Prostate gland (tissue), 2 donors: ENCODE data around the gene GYS1. TPM values are rescaled to one million over a fixed set of nuclear protein-coding genes. Genes with fewer than 3 reads are reported as not detected.

Source experiments
- DNase-seq: peaks from one replicate; pipeline ENCODE4 v3.0.0-alpha.2; 2019; ENCODE audit warnings: low spot score
- H3K27ac ChIP-seq, 2 donors: fragments of 200-600 bp; sonication (generic); 2 replicates each; pipeline ENCODE4 v1.5.1; 2017 to 2019
- H3K27me3 ChIP-seq: fragments of 200-600 bp; sonication (generic); replicated peaks from 2 replicates; pipeline ENCODE4 v1.5.1; 2019; ENCODE audit not compliant: insufficient read depth
- H3K36me3 ChIP-seq, 2 donors: fragments of 200-600 bp; sonication (generic); 1 replicate in 1 of 2; 2 replicates in 1 of 2; pipeline versions ENCODE4 v1.5.1 to v1.8.1; 2017 to 2019
- H3K4me1 ChIP-seq: fragments of 200-600 bp; sonication (generic); replicated peaks from 2 replicates; pipeline ENCODE4 v1.5.1; 2019
- H3K4me3 ChIP-seq, 2 donors: fragments of 200-600 bp; sonication (generic); 2 replicates each; pipeline ENCODE4 v1.5.1; 2017 to 2019
- H3K9me3 ChIP-seq: fragments of 200-600 bp; sonication (generic); 2 replicates; pipeline ENCODE4 v1.5.1; 2017
- POLR2A ChIP-seq: fragments of 450-650 bp; IDR thresholded peaks from one replicate; pipeline ENCODE4 v1.6.1; 2016; ENCODE audit warnings: antibody characterized with exemption, mild to moderate bottlenecking
- POLR2AphosphoS5 ChIP-seq: sonication (generic); formaldehyde crosslinking; IDR thresholded peaks from one replicate; pipeline ENCODE4 v1.6.1; 2017; ENCODE audit warnings: antibody characterized with exemption
- WGBS: methylation state at CpG from one replicate; pipeline ENCODE4 v1.1.5; 2018; 5-methylcytosine and 5-hydroxymethylcytosine counted together
- intact Hi-C: fragments of 100-400 bp; cut with DNase I; formaldehyde crosslinking; loops from one replicate; pipeline ENCODE4 v1.14.2; 2022
- total RNA-seq, 2 donors: library from RNA; depleted of rRNA; stranded (reverse); fragments of >200 nt; gene quantifications; one replicate each; pipeline ENCODE4 v1.1.0, GENCODE V29; 2016
- TF ChIP-seq, protein P1 (sequence below), 4 experiments: fragments of 200-600 bp in 2 of 4; fragments of 450-650 bp in 2 of 4; sonication (generic) in 2 of 4; IDR thresholded peaks; 1 replicate in 3 of 4; 2 replicates in 1 of 4; pipeline ENCODE4 v1.5.1; 2016 to 2019; ENCODE audit warnings: antibody characterized with exemption in 4 of 4, mild to moderate bottlenecking in 2 of 4, moderate library complexity in 2 of 4

Gene GYS1
- total RNA-seq, 2 donors from 2014 or later = 47.3 to 52.0 TPM

DNA sequence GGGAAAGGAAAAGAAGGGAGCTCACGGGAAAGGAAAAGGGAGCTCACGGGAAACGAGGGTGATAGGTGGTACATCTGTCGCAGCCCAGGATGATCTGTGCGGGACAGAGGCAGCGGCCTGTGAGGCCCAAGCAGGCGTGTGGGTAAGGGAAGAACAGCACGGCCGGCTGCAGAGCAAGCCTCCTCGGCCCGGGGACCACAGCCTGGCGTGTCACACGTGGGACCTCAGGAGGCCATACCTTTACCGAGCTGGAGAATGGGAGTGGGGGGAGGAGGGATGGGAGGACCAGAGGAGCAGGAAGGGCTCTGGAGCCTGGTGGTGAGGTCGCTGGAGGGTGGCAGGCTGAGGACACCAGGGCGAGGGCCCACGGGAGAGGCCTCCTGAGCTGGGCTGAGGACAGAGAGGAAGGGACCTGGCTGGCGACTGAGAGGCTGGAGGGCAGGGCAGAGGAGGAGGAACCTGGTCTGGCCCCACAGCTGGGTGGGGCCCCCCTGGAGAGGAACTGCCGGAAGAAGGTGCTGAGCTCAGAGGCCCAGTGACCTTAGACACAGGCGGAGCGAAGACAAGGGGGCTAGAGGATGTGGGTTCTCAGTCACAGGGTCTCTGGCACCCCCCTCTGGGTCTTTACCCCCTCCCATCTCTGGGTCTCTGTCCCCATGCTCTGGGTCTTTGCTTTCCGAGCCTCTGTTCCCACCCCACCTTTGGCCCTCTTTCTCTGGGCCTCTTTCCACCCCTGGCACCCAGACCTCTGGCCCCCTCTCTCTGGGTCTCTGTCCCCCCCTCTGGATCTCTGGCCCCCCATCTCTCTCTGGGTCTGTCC, 30.9 kb downstream of the GYS1 start:
- Histone ChIP-seq H3K27ac (peak overlapping the region; percentile 22 to 44), H3K27me3 (no peaks in the 10 kb centered on the region), H3K9me3 (no peaks in the 10 kb centered on the region), H3K4me3 (no peak overlapping the region), H3K4me1 (peaks cover 7% of the 10 kb centered on the region), H3K36me3 (no peaks in the 10 kb centered on the region)
- WGBS = 69% methylated on average over 22 of the region's 22 CpGs
- TF ChIP-seq, protein P1, sequence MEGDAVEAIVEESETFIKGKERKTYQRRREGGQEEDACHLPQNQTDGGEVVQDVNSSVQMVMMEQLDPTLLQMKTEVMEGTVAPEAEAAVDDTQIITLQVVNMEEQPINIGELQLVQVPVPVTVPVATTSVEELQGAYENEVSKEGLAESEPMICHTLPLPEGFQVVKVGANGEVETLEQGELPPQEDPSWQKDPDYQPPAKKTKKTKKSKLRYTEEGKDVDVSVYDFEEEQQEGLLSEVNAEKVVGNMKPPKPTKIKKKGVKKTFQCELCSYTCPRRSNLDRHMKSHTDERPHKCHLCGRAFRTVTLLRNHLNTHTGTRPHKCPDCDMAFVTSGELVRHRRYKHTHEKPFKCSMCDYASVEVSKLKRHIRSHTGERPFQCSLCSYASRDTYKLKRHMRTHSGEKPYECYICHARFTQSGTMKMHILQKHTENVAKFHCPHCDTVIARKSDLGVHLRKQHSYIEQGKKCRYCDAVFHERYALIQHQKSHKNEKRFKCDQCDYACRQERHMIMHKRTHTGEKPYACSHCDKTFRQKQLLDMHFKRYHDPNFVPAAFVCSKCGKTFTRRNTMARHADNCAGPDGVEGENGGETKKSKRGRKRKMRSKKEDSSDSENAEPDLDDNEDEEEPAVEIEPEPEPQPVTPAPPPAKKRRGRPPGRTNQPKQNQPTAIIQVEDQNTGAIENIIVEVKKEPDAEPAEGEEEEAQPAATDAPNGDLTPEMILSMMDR (IDR thresholded peaks at IDR 0.05) = no peak
- TF ChIP-seq POLR2AphosphoS5 (no peak), POLR2A (peak; percentile 74)
- DNase-seq = peak; percentile 46
- intact Hi-C loops = loop anchor here (10.0 kb wide), 1 partner anchor 317 kb away; the partner anchor contains the start of gene CA11

- no peak for DNase-seq
- Histone ChIP-seq H3K4me3 (no peak overlapping the region), H3K27me3 (no peaks in the 10 kb centered on the region), H3K27ac (peak overlapping the region in 1 of 2 donors; percentile 44), H3K4me1 (peaks cover 5% of the 10 kb centered on the region), H3K9me3 (no peaks in the 10 kb centered on the region), H3K36me3 (no peaks in the 10 kb centered on the region)
- no peak for TF ChIP-seq POLR2AphosphoS5
- no peak for TF ChIP-seq POLR2A
- TF ChIP-seq, protein P1 (IDR thresholded peaks at IDR 0.05) = no peak
- 81% methylated on average over 12 of the region's 12 CpGs for WGBS
- intact Hi-C loops = loop anchor here (10.0 kb wide), 1 partner anchor 317 kb away; the partner anchor contains the start of gene CA11
Measured at GRCh38 chr19:48961673-48962028, 31.5 kb downstream of the GYS1 start.

DNA sequence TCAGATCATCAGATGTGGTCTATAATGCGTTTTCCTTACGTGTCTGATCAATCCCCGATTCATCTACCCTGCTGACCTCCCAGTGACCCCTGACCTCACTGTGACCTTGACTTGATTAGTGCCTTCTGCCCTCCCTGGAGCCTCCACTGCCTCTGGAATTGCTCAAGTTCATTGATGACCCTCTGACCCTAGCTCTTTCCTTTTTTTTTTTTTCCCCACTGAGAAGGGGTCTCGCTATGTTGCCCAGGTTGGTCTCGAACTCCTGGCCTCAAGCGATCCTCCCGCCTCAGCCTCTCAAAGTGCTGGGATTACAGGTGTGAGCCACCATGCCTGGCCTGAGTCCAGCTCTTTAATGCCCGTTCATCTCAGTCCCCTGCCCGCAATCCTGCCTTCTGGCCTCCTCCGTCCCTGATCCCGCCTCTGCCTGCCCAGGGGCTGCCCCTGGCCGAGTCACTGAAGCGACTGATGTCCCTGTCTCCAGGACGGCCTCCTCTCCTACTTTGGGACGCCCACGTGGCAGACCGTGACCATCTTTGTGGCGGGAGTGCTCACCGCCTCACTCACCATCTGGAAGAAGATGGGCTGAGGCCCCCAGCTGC, 32.0 kb downstream of the GYS1 start:
- H3K4me1 ChIP-seq = no peaks in the 10 kb centered on the region
- no peaks in the 10 kb centered on the region for H3K27me3 ChIP-seq
- no peaks in the 10 kb centered on the region for H3K9me3 ChIP-seq
- TF ChIP-seq POLR2AphosphoS5 = no peak
- TF ChIP-seq, protein P1 (IDR thresholded peaks at IDR 0.05) = no peak
- WGBS = 90% methylated on average over 19 of the region's 19 CpGs
- no peak for DNase-seq
- intact Hi-C loops = loop anchor here (10.0 kb wide), 1 partner anchor 316 kb away; the partner anchor contains the start of gene CA11
- H3K27ac ChIP-seq = no peak overlapping the region
- H3K4me3 ChIP-seq = no peak overlapping the region
- H3K36me3 ChIP-seq = no peaks in the 10 kb centered on the region

- Histone ChIP-seq H3K4me3 (no peak overlapping the region), H3K36me3 (no peaks in the 10 kb centered on the region), H3K4me1 (no peaks in the 10 kb centered on the region), H3K9me3 (no peaks in the 10 kb centered on the region), H3K27me3 (no peaks in the 10 kb centered on the region), H3K27ac (no peak overlapping the region)
- TF ChIP-seq POLR2A = no peak
- DNase-seq = no peak
- intact Hi-C loops = loop anchor here (10.0 kb wide), 1 partner anchor 315 kb away; the partner anchor contains the start of gene CA11
- 91% methylated on average over 16 of the region's 16 CpGs for WGBS
Measured at GRCh38 chr19:48959341-48960239, 33.5 kb downstream of the GYS1 start.

- H3K9me3 ChIP-seq = no peaks in the 10 kb centered on the region
- no peak overlapping the region for H3K4me3 ChIP-seq
- no peak overlapping the region for H3K27ac ChIP-seq
- no peaks in the 10 kb centered on the region for H3K27me3 ChIP-seq
- no peaks in the 10 kb centered on the region for H3K36me3 ChIP-seq
- intact Hi-C loops = no loop called here
- H3K4me1 ChIP-seq = no peaks in the 10 kb centered on the region
- TF ChIP-seq POLR2A = no peak
- TF ChIP-seq POLR2AphosphoS5 = no peak
- TF ChIP-seq, protein P1 (IDR thresholded peaks at IDR 0.05) = no peak
- DNase-seq = no peak
- 92% methylated on average over 8 of the region's 8 CpGs for WGBS
Measured at GRCh38 chr19:48958006-48958405, 35.1 kb downstream of the GYS1 start.
